Hepatocyte (in vitro differentiated cells): ENCODE results near the gene C22orf39. TPM values are rescaled to one million over a fixed set of nuclear protein-coding genes. Genes with fewer than 3 reads are reported as not detected.
A peak's percentile ranks its signal among the peaks of the same experiment; 100 is the strongest.

Experiments
- DNase-seq: peaks from one replicate; pipeline ENCODE4 v3.0.0-alpha.2; 2016; ENCODE audit warnings: low spot score
- H2AFZ ChIP-seq: fragments of 200-600 bp; sonication (generic); 2 replicates; pipeline ENCODE4 v1.6.0; 2016; ENCODE audit warnings: antibody characterized with exemption, mild to moderate bottlenecking
- H3K27ac ChIP-seq: fragments of 200-600 bp; sonication (generic); 2 replicates; pipeline ENCODE4 v1.5.1; 2016; ENCODE audit warnings: mild to moderate bottlenecking
- H3K27me3 ChIP-seq: fragments of 200-600 bp; sonication (generic); 2 replicates; pipeline ENCODE4 v1.6.1; 2016
- H3K36me3 ChIP-seq: fragments of 200-600 bp; sonication (generic); replicated peaks from 2 replicates; pipeline ENCODE4 v1.5.1; 2016; ENCODE audit warnings: low read depth; ENCODE audit not compliant: insufficient read depth
- H3K4me1 ChIP-seq: fragments of 200-600 bp; sonication (generic); 2 replicates; pipeline ENCODE4 v1.5.1; 2016; ENCODE audit warnings: mild to moderate bottlenecking, moderate library complexity; ENCODE audit not compliant: insufficient read depth
- H3K4me2 ChIP-seq: fragments of 200-600 bp; sonication (generic); 2 replicates; pipeline ENCODE4 v1.6.0; 2016
- H3K4me3 ChIP-seq: fragments of 200-600 bp; sonication (generic); 2 replicates; pipeline ENCODE4 v1.5.1; 2016; ENCODE audit warnings: mild to moderate bottlenecking
- H3K79me2 ChIP-seq: fragments of 200-600 bp; sonication (generic); 2 replicates; pipeline ENCODE4 v1.6.0; 2017; ENCODE audit warnings: mild to moderate bottlenecking
- H3K9me2 ChIP-seq: fragments of 200-600 bp; sonication (generic); replicated peaks from 2 replicates; pipeline ENCODE4 v1.6.0; 2017; ENCODE audit warnings: mild to moderate bottlenecking; ENCODE audit not compliant: insufficient read depth
- H3K9me3 ChIP-seq: fragments of 200-600 bp; sonication (generic); 2 replicates; pipeline ENCODE4 v1.5.1; 2016; ENCODE audit warnings: low read depth, mild to moderate bottlenecking
- H4K20me1 ChIP-seq: fragments of 200-600 bp; sonication (generic); 2 replicates; pipeline ENCODE4 v1.6.0; 2016; ENCODE audit warnings: mild to moderate bottlenecking; ENCODE audit not compliant: insufficient read depth, poor library complexity, severe bottlenecking
- EZH2 ChIP-seq: fragments of 200-600 bp; sonication (generic); IDR thresholded peaks from 2 replicates; pipeline ENCODE4 v1.6.1; 2016; ENCODE audit warnings: antibody characterized with exemption, mild to moderate bottlenecking, borderline replicate concordance
- EZH2phosphoT487 ChIP-seq: fragments of 200-600 bp; sonication (generic); IDR thresholded peaks from one replicate; pipeline ENCODE4 v1.6.1; 2018; ENCODE audit warnings: antibody characterized with exemption, mild to moderate bottlenecking, low read depth, moderate library complexity; ENCODE audit not compliant: unreplicated experiment, severe bottlenecking
- WGBS: methylation state at CpG from one replicate; pipeline ENCODE4 v1.1.6; 2016; ENCODE audit warnings: low lambda C conversion rate; ENCODE audit errors: missing lambda C conversion rate; 5-methylcytosine and 5-hydroxymethylcytosine counted together
- polyA plus RNA-seq: library from polyadenylated mRNA; unstranded; fragments of >200 nt; fragmentation: Nextera tagmentation; extraction: Ambion mirVana; gene quantifications from 2 replicates; pipeline ENCODE4 v1.2.1, GENCODE V29; 2016
- total RNA-seq: library from RNA; depleted of rRNA; stranded (reverse); fragments of >200 nt; gene quantifications from 2 replicates; pipeline ENCODE4 v1.2.3, GENCODE V29; 2014
- TF ChIP-seq, protein P1 (sequence below): fragments of 200-600 bp; sonication (generic); IDR thresholded peaks from 2 replicates; pipeline ENCODE4 v1.5.1; 2016; ENCODE audit warnings: antibody characterized with exemption, mild to moderate bottlenecking; ENCODE audit not compliant: poor library complexity

C22orf39 gene
- total and polyA plus RNA-seq, 2 experiments from 2014 or later = 29.5 to 32.4 TPM

DNA sequence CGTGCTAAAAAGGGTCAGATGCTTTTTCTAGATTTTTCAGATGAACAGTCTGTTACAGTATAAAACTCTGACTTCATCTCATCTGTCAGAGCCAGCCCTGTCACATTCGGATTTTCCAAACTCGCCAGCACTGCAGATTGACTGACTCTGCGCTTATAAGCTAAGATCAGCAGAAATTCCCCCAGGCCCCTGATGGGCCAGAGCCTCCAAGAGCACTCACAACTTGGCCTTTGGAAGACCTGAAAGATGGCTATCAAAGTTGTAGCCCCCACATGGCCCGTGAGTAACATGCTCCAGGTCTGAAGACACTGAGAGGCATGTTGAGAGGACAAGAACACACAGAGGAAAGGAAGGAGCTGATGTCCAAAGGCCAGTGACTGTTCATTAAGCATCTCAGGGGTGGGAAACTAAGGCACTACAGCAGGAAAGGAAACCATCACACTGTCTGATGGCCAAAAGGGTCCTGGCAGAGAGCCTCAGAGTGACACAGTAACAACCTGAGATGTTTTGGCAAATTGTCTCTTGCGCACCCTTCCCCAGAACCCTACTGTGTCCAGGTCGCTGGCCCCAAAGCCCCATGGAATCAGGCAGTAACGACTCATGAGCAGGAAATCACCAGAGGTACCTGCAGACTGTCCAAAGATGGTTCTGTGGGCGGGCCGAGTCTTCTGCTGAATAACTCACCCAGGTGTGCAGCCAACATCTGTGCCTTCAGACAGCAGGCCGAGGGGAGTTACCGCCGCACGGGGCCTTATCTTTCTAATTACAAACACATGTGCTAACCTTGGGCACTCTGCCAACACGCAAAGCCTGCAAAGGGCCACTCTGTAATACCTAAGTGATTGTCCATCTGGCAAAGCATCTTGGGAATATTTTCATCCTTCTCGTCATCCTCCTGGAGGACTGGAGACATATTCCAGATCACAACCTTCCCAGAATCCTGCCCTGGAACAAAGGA lies 39.6 kb downstream of the C22orf39 start:
- whole genome bisulfite sequencing = 81% methylated on average over 16 of the region's 16 CpGs
- Histone ChIP-seq H3K27me3 (no peaks in the 10 kb centered on the region), H3K36me3 (no peaks in the 10 kb centered on the region)

DNA sequence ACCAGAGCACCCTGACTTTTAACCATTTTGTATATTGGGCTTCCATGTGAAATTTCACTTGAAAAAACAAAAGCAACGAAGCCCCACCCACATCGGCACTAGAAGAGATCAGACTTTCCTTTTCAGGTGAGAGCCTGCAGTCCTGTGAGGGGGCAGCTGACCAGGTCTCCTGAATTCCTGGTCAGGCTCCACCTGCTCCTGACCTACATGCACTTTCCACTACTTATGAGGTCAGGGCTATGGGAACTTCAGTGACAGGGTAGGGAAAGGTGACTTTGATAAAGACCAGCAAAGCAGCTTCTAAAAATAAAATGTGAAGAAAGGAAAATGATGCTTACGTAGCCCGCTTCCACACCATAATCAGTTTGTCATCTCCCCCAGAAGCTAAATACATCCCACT lies 40.7 kb downstream of the C22orf39 start:
- TF ChIP-seq EZH2phosphoT487 (no peak), EZH2 (no peak)
- TF ChIP-seq, protein P1, sequence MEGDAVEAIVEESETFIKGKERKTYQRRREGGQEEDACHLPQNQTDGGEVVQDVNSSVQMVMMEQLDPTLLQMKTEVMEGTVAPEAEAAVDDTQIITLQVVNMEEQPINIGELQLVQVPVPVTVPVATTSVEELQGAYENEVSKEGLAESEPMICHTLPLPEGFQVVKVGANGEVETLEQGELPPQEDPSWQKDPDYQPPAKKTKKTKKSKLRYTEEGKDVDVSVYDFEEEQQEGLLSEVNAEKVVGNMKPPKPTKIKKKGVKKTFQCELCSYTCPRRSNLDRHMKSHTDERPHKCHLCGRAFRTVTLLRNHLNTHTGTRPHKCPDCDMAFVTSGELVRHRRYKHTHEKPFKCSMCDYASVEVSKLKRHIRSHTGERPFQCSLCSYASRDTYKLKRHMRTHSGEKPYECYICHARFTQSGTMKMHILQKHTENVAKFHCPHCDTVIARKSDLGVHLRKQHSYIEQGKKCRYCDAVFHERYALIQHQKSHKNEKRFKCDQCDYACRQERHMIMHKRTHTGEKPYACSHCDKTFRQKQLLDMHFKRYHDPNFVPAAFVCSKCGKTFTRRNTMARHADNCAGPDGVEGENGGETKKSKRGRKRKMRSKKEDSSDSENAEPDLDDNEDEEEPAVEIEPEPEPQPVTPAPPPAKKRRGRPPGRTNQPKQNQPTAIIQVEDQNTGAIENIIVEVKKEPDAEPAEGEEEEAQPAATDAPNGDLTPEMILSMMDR = no peak
- peaks cover 13% of the 10 kb centered on the region for H4K20me1 ChIP-seq
- no peak overlapping the region for H3K4me3 ChIP-seq
- no peak overlapping the region for H3K27ac ChIP-seq
- no peaks in the 10 kb centered on the region for H3K9me3 ChIP-seq
- DNase-seq = no peak
- 95% methylated on average over 4 of the region's 4 CpGs for WGBS
- H3K4me2 ChIP-seq = no peak overlapping the region
- H3K27me3 ChIP-seq = no peaks in the 10 kb centered on the region
- no peaks in the 10 kb centered on the region for H3K36me3 ChIP-seq
- no peaks in the 10 kb centered on the region for H3K4me1 ChIP-seq
- no peaks in the 10 kb centered on the region for H3K9me2 ChIP-seq
- peaks cover 19% of the 10 kb centered on the region for H3K79me2 ChIP-seq
- no peak overlapping the region for H2AFZ ChIP-seq

More for the DNA sequence above, 39.6 kb downstream of the C22orf39 start:
- Histone ChIP-seq H4K20me1 (peaks cover 23% of the 10 kb centered on the region), H2AFZ (no peak overlapping the region), H3K4me3 (no peak overlapping the region), H3K9me3 (no peaks in the 10 kb centered on the region), H3K4me1 (no peaks in the 10 kb centered on the region), H3K79me2 (peaks cover 30% of the 10 kb centered on the region), H3K9me2 (no peaks in the 10 kb centered on the region), H3K4me2 (no peak overlapping the region), H3K27ac (no peak overlapping the region)
- TF ChIP-seq, protein P1 = no peak
- TF ChIP-seq EZH2phosphoT487 (no peak), EZH2 (no peak)
- peak; percentile 34 for DNase-seq

DNA sequence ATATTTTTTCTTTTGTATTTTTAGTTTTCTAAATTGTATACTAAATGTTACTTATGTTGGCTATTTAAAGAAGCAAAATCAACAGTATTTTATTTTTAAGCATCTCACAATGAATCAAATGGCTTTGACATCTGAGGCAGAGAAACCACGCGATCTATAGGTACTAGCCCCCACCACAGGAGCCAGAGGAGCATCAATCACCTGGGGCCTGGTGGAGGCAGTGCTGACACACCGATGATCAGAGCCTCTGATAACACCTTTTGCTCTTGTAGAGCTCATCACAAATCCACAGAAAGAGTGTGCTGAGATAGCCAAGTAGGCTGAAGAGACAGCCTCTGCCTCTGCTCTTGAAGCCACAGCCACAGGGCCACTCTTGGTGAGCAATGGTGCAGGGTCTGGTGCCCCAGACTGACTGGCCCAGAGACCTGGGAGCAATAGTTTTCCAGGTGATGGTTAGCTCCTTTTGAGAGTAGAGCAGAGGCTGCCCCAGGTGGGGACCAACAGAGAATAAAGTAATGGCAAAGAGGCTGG lies 41.2 kb downstream of the C22orf39 start:
- no peak for DNase-seq
- Histone ChIP-seq H3K79me2 (peaks cover 14% of the 10 kb centered on the region), H3K4me3 (no peak overlapping the region), H3K27ac (no peak overlapping the region), H3K27me3 (no peaks in the 10 kb centered on the region), H3K9me2 (no peaks in the 10 kb centered on the region), H3K9me3 (no peaks in the 10 kb centered on the region), H3K36me3 (no peaks in the 10 kb centered on the region), H2AFZ (no peak overlapping the region), H3K4me2 (no peak overlapping the region), H3K4me1 (no peaks in the 10 kb centered on the region), H4K20me1 (peaks cover 8% of the 10 kb centered on the region)
- WGBS = 68% methylated on average over 3 of the region's 3 CpGs
- no peak for TF ChIP-seq EZH2
- no peak for TF ChIP-seq EZH2phosphoT487
- TF ChIP-seq, protein P1 = no peak
